AG09319 (cell line): Measurements from ENCODE around the gene SMAP1.

Experiments used
- DNase-seq: peaks from one replicate; pipeline ENCODE4 v3.0.0-alpha.2; 2010; ENCODE audit warnings: low read depth; ENCODE audit errors: extremely low read depth
- TF ChIP-seq, protein P1 (sequence below): IDR thresholded peaks from 2 replicates; pipeline ENCODE4 v1.5.1; 2011; ENCODE audit warnings: low read depth, mild to moderate bottlenecking, inconsistent platforms, low read length, moderate library complexity

SMAP1 gene

DNA sequence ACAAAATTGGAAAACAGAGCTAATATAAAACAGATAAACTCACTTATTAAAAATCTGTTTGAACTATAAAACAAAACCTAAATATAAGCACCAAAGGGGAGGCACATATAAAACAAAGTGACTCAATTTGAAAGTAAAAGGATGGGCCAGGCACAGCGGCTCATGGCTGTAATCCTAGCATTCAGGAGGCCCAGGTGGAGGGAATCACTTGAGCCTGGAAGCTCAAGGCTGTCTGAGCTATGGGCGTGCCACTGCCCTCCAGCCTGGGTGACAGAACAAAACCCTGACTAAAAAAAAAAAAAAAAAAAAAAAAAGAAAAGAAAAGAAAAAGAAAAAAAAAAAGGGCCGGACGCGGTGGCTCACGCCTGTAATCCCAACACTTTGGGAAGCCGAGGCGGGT lies 31.1 kb upstream of the SMAP1 start:
- no peak for DNase-seq
- TF ChIP-seq, protein P1, sequence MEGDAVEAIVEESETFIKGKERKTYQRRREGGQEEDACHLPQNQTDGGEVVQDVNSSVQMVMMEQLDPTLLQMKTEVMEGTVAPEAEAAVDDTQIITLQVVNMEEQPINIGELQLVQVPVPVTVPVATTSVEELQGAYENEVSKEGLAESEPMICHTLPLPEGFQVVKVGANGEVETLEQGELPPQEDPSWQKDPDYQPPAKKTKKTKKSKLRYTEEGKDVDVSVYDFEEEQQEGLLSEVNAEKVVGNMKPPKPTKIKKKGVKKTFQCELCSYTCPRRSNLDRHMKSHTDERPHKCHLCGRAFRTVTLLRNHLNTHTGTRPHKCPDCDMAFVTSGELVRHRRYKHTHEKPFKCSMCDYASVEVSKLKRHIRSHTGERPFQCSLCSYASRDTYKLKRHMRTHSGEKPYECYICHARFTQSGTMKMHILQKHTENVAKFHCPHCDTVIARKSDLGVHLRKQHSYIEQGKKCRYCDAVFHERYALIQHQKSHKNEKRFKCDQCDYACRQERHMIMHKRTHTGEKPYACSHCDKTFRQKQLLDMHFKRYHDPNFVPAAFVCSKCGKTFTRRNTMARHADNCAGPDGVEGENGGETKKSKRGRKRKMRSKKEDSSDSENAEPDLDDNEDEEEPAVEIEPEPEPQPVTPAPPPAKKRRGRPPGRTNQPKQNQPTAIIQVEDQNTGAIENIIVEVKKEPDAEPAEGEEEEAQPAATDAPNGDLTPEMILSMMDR: no peak

DNA sequence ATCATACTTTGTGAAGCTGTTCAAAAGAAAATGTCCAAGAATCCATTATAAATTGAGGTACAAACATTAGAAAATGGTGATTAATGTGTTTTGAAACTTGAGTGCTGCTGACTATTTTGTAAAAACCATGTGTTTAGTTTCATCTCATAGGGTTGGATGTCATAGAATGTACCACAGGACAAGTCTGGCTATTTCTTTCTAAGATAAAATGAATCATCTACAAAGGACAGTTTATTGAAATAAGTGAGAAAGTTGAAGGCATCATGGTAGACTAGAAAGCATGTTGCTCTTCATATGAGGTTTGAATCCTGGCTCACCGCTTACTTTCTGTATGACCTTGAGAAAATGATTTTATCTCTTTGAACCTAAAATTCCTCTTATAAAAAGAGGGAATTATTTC lies 29.2 kb upstream of the SMAP1 start:
- no peak for DNase-seq
- TF ChIP-seq, protein P1: no peak

DNA sequence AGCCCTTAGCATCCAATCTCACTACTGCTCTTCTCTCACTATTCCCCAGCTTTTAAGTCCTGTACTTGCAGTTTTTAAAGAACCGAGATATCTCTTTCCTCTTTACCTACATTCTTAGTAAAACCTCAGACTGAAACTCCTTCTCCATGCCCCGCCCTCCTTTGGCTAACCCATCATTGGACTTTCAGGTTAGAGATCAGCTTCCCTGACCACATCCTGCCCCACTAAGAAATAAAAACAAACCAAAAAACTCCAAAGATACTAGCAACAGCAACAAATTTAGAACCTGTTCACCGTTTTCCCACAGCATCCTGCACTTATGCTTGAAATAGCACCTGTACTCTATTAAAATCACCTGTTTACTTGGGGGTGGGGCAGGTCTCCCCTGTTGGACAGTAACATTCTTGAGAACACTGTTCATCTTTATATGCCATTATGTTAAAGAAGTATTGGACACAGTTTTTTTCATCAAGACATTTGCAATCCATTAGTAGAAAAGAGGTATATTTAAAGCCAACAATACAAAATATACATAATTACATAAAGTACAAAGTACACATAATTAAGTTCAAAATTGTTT lies 16.3 kb upstream of the SMAP1 start:
- no peak for DNase-seq
- TF ChIP-seq, protein P1: no peak

DNA sequence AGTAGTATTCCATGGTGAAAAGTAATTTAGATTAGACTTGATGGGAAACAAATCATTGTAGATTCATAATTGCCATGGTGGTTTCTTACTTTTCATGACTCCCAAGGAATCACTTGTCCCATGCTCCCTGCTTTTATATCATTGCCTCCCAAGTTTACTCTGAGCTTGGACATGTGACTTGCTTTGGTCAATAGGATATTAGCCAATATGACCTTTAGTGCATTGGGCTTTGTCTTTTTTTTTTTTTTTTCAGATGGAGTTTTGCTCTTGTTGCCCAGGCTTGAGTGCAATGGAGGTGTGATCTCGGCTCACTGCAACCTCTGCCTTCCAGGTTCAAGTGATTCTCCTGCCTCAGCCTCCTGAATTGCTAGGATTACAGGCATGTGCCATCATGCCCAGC lies 15.5 kb upstream of the SMAP1 start:
- TF ChIP-seq, protein P1: no peak

DNA sequence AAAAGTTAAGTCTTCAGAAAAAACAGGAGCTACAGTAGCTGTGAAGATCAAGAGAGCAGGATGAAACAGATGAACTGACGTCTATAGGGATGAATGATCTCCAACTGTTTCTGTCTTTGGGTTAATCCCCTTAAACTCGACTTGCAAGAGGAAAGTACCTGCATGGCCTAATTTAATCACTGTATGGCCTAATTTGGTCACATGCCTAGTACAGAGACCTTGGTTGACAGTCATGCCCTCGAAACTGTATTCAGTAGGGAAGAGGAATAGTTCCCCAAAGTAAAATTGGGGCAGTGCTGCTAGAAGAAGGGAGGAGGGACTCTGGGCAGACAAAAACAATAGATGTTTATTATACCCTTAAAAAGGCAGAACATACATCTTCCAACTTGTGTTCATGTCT lies 10.0 kb upstream of the SMAP1 start:
- TF ChIP-seq, protein P1: no peak
- DNase-seq: no peak

More for the DNA sequence above, 15.5 kb upstream of the SMAP1 start:
- DNase-seq: no peak

DNA sequence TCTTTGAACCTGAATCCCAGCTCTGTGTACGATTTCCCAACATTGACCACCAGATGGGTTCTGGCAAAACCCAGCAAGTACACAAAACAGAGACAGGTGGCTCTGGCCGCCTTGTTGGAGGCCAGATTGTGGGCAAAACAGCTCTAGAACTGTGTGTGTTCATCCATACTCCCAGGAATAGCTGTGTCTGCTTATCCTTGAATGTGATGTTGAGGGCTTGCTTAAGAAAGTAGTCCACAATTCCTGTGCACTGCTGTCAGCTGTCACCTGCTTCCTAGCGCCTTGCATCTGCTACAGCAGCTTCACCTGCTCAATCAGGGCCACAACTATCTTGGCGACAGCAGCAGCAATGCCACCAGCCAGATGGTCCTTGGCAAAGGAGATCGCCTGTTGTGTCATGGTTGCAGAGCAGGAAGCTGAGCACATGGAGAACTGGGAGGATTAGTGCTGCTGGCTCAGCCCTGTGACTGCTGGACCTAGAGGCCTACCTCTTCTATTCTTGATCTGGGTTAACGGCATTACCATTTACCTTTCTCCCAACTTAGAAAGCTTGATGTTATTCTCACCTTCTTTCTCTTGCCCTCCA lies 3.7 kb upstream of the SMAP1 start:
- no peak for DNase-seq
- TF ChIP-seq, protein P1: no peak

DNA sequence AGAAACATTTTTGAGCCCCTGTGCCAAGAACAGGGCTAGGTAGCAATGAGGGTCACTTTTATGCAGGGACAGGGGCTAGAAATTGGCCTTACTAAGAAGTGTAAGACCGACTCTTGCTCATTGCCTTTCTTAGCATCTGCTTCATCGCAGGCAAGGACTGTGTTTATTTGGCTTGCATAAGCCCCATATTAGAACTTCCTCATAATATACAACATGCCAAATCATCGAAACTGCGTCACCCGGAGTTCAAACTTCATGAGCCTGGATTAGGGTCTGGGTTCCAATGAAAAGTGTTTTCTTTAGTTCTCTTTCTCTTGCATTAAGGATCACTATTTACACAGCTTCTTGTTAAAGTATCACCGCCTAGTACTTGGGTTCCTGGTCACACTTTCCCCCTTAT lies 977 bp upstream of the SMAP1 start:
- TF ChIP-seq, protein P1: no peak
- DNase-seq: no peak
